Astrocyte of the spinal cord (primary cell): ENCODE measurements around the gene CCN2.

ENCODE experiments used
- DNase-seq: peaks from one replicate; pipeline ENCODE4 v3.0.0; 2011; ENCODE audit warnings: low read depth, low spot score
- H3K4me3 ChIP-seq: 2 replicates; pipeline ENCODE4 v1.5.1; 2011; ENCODE audit warnings: low read depth, mild to moderate bottlenecking, low read length, moderate library complexity
- CTCF ChIP-seq: IDR thresholded peaks from 2 replicates; pipeline ENCODE4 v1.5.1; 2012; ENCODE audit warnings: low read depth, mild to moderate bottlenecking, low read length, inconsistent platforms
- in situ Hi-C: cut with HindIII; loops from 2 replicates; pipeline ENCODE4 v1.10.0; 2017; ENCODE audit warnings: low sequenced_read_pairs

The CCN2 gene

GRCh38 chr6:131946404-131946991 is 4.7 kb downstream of the CCN2 start:
- in situ Hi-C loops: no loop called here
- TF ChIP-seq CTCF: no peak
- peak; percentile 80 for DNase-seq
- no peak overlapping the region for H3K4me3 ChIP-seq

GRCh38 chr6:131945971-131946370 is 5.2 kb downstream of the CCN2 start:
- no peak overlapping the region for H3K4me3 ChIP-seq
- DNase-seq: peak; percentile 38
- no peak for TF ChIP-seq CTCF
- in situ Hi-C loops: no loop called here

GRCh38 chr6:131937703-131938631 is 13.2 kb downstream of the CCN2 start:
- no peak for TF ChIP-seq CTCF
- DNase-seq: peak; percentile 82
- H3K4me3 ChIP-seq: no peak overlapping the region
- in situ Hi-C loops: no loop called here

- in situ Hi-C loops: no loop called here
- TF ChIP-seq CTCF: no peak
- DNase-seq: no peak
- H3K4me3 ChIP-seq: no peak overlapping the region
Observed at GRCh38 chr6:131937226-131937625, 13.9 kb downstream of the CCN2 start.

- TF ChIP-seq CTCF: no peak
- no peak for DNase-seq
- in situ Hi-C loops: no loop called here
- no peak overlapping the region for H3K4me3 ChIP-seq
Observed at GRCh38 chr6:131936156-131936555, 15.0 kb downstream of the CCN2 start.

GRCh38 chr6:131931063-131931750 is 20.0 kb downstream of the CCN2 start:
- in situ Hi-C loops: no loop called here
- TF ChIP-seq CTCF: no peak
- no peak overlapping the region for H3K4me3 ChIP-seq
- no peak for DNase-seq
